Measurements from ENCODE around the gene OR2M4. TPM values are rescaled to one million over a fixed set of nuclear protein-coding genes. Genes with fewer than 3 reads are reported as not detected.

The OR2M4 gene
- total and polyA plus RNA-seq, 10 of the 15 experiments (the other 5 are each of a cell fraction or from before 2014, with no cell fraction given) = not detected

GRCh38 chr1:248268178-248268577 is 37.0 kb downstream of the OR2M4 start:
- FAIRE-seq = no peak
- WGBS (ENCODE audit: insufficient coverage, insufficient replicate concordance, low lambda C conversion rate, missing lambda C conversion rate) = 47% methylated on average over 4 of the region's 4 CpGs
- SMC1A ChIA-PET (ENCODE audit: uncharacterized antibody, unreplicated experiment) = no interaction called here
- TF ChIP-seq SREBF2 (IDR thresholded peaks at IDR 0.05; ENCODE audit: low read length) (no peak), PAX5 (IDR thresholded peaks at IDR 0.05; ENCODE audit: borderline replicate concordance, low read depth, low read length) (no peak), CEBPZ (IDR thresholded peaks at IDR 0.05; ENCODE audit: low read depth, low read length) (no peak), CTCF (IDR thresholded peaks at IDR 0.05 in 2 of 3, conservative IDR thresholded peaks at IDR 0.05 in 1 of 3; ENCODE audit: control insufficient read depth in 2 of 3, extremely low read depth in 1 of 3, insufficient read depth in 1 of 3, low read depth in 3 of 3, low read length in 3 of 3) (no peak), POU2F2 (IDR thresholded peaks at IDR 0.05; ENCODE audit: borderline replicate concordance, low read depth, low read length) (no peak), MLLT1 (IDR thresholded peaks at IDR 0.05) (no peak), BCL11A (IDR thresholded peaks at IDR 0.05; ENCODE audit: low read depth, low read length) (no peak), RCOR1 (conservative IDR thresholded peaks at IDR 0.05; ENCODE audit: low read depth, low read length) (no peak), BMI1 (IDR thresholded peaks at IDR 0.05; ENCODE audit: borderline replicate concordance) (no peak), CREB1 (IDR thresholded peaks at IDR 0.05; ENCODE audit: low read depth) (no peak), EED (IDR thresholded peaks at IDR 0.05; ENCODE audit: low read depth) (no peak), SKIL (IDR thresholded peaks at IDR 0.05; ENCODE audit: low read depth, poor library complexity, severe bottlenecking) (no peak)
- TF ChIP-seq, protein P1, sequence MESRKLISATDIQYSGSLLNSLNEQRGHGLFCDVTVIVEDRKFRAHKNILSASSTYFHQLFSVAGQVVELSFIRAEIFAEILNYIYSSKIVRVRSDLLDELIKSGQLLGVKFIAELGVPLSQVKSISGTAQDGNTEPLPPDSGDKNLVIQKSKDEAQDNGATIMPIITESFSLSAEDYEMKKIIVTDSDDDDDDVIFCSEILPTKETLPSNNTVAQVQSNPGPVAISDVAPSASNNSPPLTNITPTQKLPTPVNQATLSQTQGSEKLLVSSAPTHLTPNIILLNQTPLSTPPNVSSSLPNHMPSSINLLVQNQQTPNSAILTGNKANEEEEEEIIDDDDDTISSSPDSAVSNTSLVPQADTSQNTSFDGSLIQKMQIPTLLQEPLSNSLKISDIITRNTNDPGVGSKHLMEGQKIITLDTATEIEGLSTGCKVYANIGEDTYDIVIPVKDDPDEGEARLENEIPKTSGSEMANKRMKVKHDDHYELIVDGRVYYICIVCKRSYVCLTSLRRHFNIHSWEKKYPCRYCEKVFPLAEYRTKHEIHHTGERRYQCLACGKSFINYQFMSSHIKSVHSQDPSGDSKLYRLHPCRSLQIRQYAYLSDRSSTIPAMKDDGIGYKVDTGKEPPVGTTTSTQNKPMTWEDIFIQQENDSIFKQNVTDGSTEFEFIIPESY (IDR thresholded peaks at IDR 0.05) = no peak

More at GRCh38 chr1:248268178-248268577, 37.0 kb downstream of the OR2M4 start:
- ChIA-PET RAD21 (ENCODE audit: unreplicated experiment) (no interaction called here), CTCF (interaction anchor here (0.6 to 1.0 kb wide), 2 partner anchors 25 to 430 kb away, joined by 3 to 4 read pairs; no protein-coding TSS in a partner anchor), POLR2A (no interaction called here)
- intact Hi-C loops (cut with micrococcal nuclease; ENCODE audit: unreplicated experiment) (no loop called here), in situ Hi-C loops (cut with MboI) (no loop called here)
- Histone ChIP-seq H3K4me1 (ENCODE audit: control insufficient read depth, insufficient read depth, low read length) (no peaks in the 10 kb centered on the region), H3K4me3 (no peak overlapping the region), H2AFZ (ENCODE audit: control insufficient read depth, low read depth, low read length) (no peak overlapping the region), H3K79me2 (ENCODE audit: control insufficient read depth, insufficient read depth, low read length) (no peaks in the 10 kb centered on the region), H3K9me3 (replicated peaks; ENCODE audit: control insufficient read depth, insufficient read depth, low read length) (no peaks in the 10 kb centered on the region), H3K9ac (ENCODE audit: control insufficient read depth, insufficient read depth, low read length) (no peak overlapping the region), H3K27ac (ENCODE audit: control insufficient read depth, insufficient read depth) (no peak overlapping the region), H3K4me2 (ENCODE audit: control insufficient read depth, insufficient read depth) (no peak overlapping the region), H4K20me1 (ENCODE audit: control insufficient read depth, insufficient read depth) (no peaks in the 10 kb centered on the region), H3K27me3 (replicated peaks in 1 of 2; ENCODE audit: control insufficient read depth in 2 of 2, insufficient read depth in 2 of 2, low read length in 1 of 2) (no peaks in the 10 kb centered on the region), H3K36me3 (ENCODE audit: control insufficient read depth in 2 of 2, insufficient read depth in 2 of 2, low read length in 1 of 2) (no peaks in the 10 kb centered on the region)
- no TSS peak for BruUV-seq (replicated peaks)
- no peak for ATAC-seq
- no peak for DNase-seq (ENCODE audit: low read depth, low spot score)
